Muscle of back (tissue), 11 donors: ENCODE data around the gene SLITRK4. TPM values are rescaled to one million over a fixed set of nuclear protein-coding genes. Genes with fewer than 3 reads are reported as not detected.

Experiments used
- DNase-seq, 3 donors: peaks; one replicate each; pipeline versions ENCODE4 v3.0.0 to v3.0.0-alpha.2; 2013
- polyA plus RNA-seq, 10 donors: library from polyadenylated mRNA; unstranded; fragments of 120-200 nt; gene quantifications; one replicate each; pipeline ENCODE4 v1.2.1, GENCODE V29; 2013; ENCODE audit not compliant: insufficient read length in 10 of 10

SLITRK4 gene
- polyA plus RNA-seq, 10 donors = 2.5 to 11.2 (median 7.1) TPM

- DNase-seq = no peak
Measured at GRCh38 chrX:143580266-143580665, 55.6 kb downstream of the SLITRK4 start.

Other genes with a start within 250 kb of the SLITRK4 start
- not detected for gene SPANXN3, start 118.6 kb downstream of the SLITRK4 start, polyA plus RNA-seq
- gene SPANXN2, start 84.7 kb upstream of the SLITRK4 start, polyA plus RNA-seq = not detected
- gene UBE2NL, start 248.0 kb upstream of the SLITRK4 start, polyA plus RNA-seq = under 1 TPM in 7 of 10 donors, not detected in 3; 0.23 to 0.42 (median 0.29) TPM